ENCODE measurements around the gene TCF15. TPM values are rescaled to one million over a fixed set of nuclear protein-coding genes. Genes with fewer than 3 reads are reported as not detected.

Gene TCF15
- total and polyA plus RNA-seq, 4 donors = not detected

GRCh38 chr20:638579-638978 is 28.5 kb upstream of the TCF15 start:
- 80% methylated on average over 1 of the region's 1 CpG for WGBS
- H3K27me3 ChIP-seq (ENCODE audit: control insufficient read depth in 4 of 4, insufficient read depth in 4 of 4, low read length in 3 of 4) = no peaks in the 10 kb centered on the region
- H3K27ac ChIP-seq (ENCODE audit: low read depth in 1 of 2, low read length in 2 of 2) = no peak overlapping the region

GRCh38 chr20:637559-637958 is 27.4 kb upstream of the TCF15 start:
- WGBS = 87% methylated on average over 2 of the region's 2 CpGs
- no peaks in the 10 kb centered on the region for H3K27me3 ChIP-seq (ENCODE audit: control insufficient read depth in 4 of 4, insufficient read depth in 4 of 4, low read length in 3 of 4)
- TF ChIP-seq CTCF (IDR thresholded peaks at IDR 0.05; ENCODE audit: low read depth, low read length, missing input control) = no peak
- no peak for TF ChIP-seq NR2F2 (IDR thresholded peaks at IDR 0.05)
- no peak for TF ChIP-seq MAX (IDR thresholded peaks at IDR 0.05)
- no peak for TF ChIP-seq ATF3 (IDR thresholded peaks at IDR 0.05)
- TF ChIP-seq JUND (IDR thresholded peaks at IDR 0.05) = no peak
- TF ChIP-seq TAF1 (conservative IDR thresholded peaks at IDR 0.05) = no peak
- TF ChIP-seq RAD21 (IDR thresholded peaks at IDR 0.05) = no peak
- TF ChIP-seq HNF4A (conservative IDR thresholded peaks at IDR 0.05) = no peak
- no peak for TF ChIP-seq REST (IDR thresholded peaks at IDR 0.05)

More at GRCh38 chr20:638579-638978, 28.5 kb upstream of the TCF15 start:
- Histone ChIP-seq H3K9me3 (ENCODE audit: control insufficient read depth in 4 of 4, low read length in 3 of 4) (no peaks in the 10 kb centered on the region), H3K4me3 (ENCODE audit: low read depth in 1 of 3, low read length in 3 of 3) (no peak overlapping the region), H3K36me3 (ENCODE audit: control insufficient read depth in 4 of 4, insufficient read depth in 3 of 4, low read depth in 1 of 4, low read length in 3 of 4) (no peaks in the 10 kb centered on the region), H3K9ac (ENCODE audit: low read depth in 1 of 2, low read length in 2 of 2) (no peak overlapping the region), H3K4me1 (ENCODE audit: control insufficient read depth in 4 of 4, insufficient read depth in 4 of 4, low read length in 3 of 4) (no peaks in the 10 kb centered on the region)
- no peak for DNase-seq (ENCODE audit: low spot score)
- no peak for TF ChIP-seq SP1 (IDR thresholded peaks at IDR 0.05)
- TF ChIP-seq NR2F2 (IDR thresholded peaks at IDR 0.05) = no peak
- TF ChIP-seq YY1 (IDR thresholded peaks at IDR 0.05) = no peak
- TF ChIP-seq CTCF (IDR thresholded peaks at IDR 0.05; ENCODE audit: low read depth, low read length, missing input control) = no peak
- no peak for TF ChIP-seq TAF1 (conservative IDR thresholded peaks at IDR 0.05)
- no peak for TF ChIP-seq ZBTB33 (IDR thresholded peaks at IDR 0.05)
- no peak for TF ChIP-seq FOXA1 (IDR thresholded peaks at IDR 0.05)
- no peak for TF ChIP-seq ATF3 (IDR thresholded peaks at IDR 0.05)
- no peak for TF ChIP-seq RAD21 (IDR thresholded peaks at IDR 0.05)
- no peak for TF ChIP-seq FOXA2 (IDR thresholded peaks at IDR 0.05)
- TF ChIP-seq RXRA (IDR thresholded peaks at IDR 0.05) = no peak
- TF ChIP-seq HNF4G (IDR thresholded peaks at IDR 0.05) = no peak

More at GRCh38 chr20:637559-637958, 27.4 kb upstream of the TCF15 start:
- no peak overlapping the region for H3K4me3 ChIP-seq (ENCODE audit: low read depth in 1 of 3, low read length in 3 of 3)
- no peaks in the 10 kb centered on the region for H3K9me3 ChIP-seq (ENCODE audit: control insufficient read depth in 4 of 4, low read length in 3 of 4)
- H3K4me1 ChIP-seq (ENCODE audit: control insufficient read depth in 4 of 4, insufficient read depth in 4 of 4, low read length in 3 of 4) = no peaks in the 10 kb centered on the region
- no peak for DNase-seq (ENCODE audit: low spot score)
- no peaks in the 10 kb centered on the region for H3K36me3 ChIP-seq (ENCODE audit: control insufficient read depth in 4 of 4, insufficient read depth in 3 of 4, low read depth in 1 of 4, low read length in 3 of 4)
- H3K9ac ChIP-seq (ENCODE audit: low read depth in 1 of 2, low read length in 2 of 2) = no peak overlapping the region
- H3K27ac ChIP-seq (ENCODE audit: low read depth in 1 of 2, low read length in 2 of 2) = no peak overlapping the region
